Measurements from ENCODE around the gene GRIA3. TPM values are rescaled to one million over a fixed set of nuclear protein-coding genes. Genes with fewer than 3 reads are reported as not detected.

GRIA3 gene
- total RNA-seq, 1 donor from 2014 or later: 1.4 TPM

GRCh38 chrX:123170546-123170945 lies 13.5 kb upstream of the GRIA3 start:
- Mint-ChIP-seq H3K36me3 (ENCODE audit: low read depth) (peaks cover 7% of the 10 kb centered on the region), H3K27ac (ENCODE audit: unreplicated experiment) (no peak overlapping the region), H3K27me3 (ENCODE audit: low read depth) (no peaks in the 10 kb centered on the region), H3K9me3 (peaks cover 15% of the 10 kb centered on the region), H3K4me1 (no peaks in the 10 kb centered on the region), H3K4me3 (no peak overlapping the region)
- no peak for DNase-seq (ENCODE audit: low read depth, low spot score)
- no peak for TF ChIP-seq CTCF (conservative IDR thresholded peaks at IDR 0.05)

- H3K9me3 Mint-ChIP-seq: peaks cover 11% of the 10 kb centered on the region
- no peaks in the 10 kb centered on the region for H3K4me1 Mint-ChIP-seq
- H3K36me3 Mint-ChIP-seq (ENCODE audit: low read depth): peaks cover 3% of the 10 kb centered on the region
- no peak overlapping the region for H3K4me3 Mint-ChIP-seq
- DNase-seq (ENCODE audit: low read depth, low spot score): no peak
- no peaks in the 10 kb centered on the region for H3K27me3 Mint-ChIP-seq (ENCODE audit: low read depth)
- TF ChIP-seq CTCF (conservative IDR thresholded peaks at IDR 0.05): no peak
- no peak overlapping the region for H3K27ac Mint-ChIP-seq (ENCODE audit: unreplicated experiment)
Observed at GRCh38 chrX:123171781-123172180, 12.3 kb upstream of the GRIA3 start.

- H3K27me3 Mint-ChIP-seq (ENCODE audit: low read depth): no peaks in the 10 kb centered on the region
- H3K9me3 Mint-ChIP-seq: peaks cover 6% of the 10 kb centered on the region
- peaks cover 3% of the 10 kb centered on the region for H3K36me3 Mint-ChIP-seq (ENCODE audit: low read depth)
- no peak for DNase-seq (ENCODE audit: low read depth, low spot score)
- H3K27ac Mint-ChIP-seq (ENCODE audit: unreplicated experiment): no peak overlapping the region
- no peaks in the 10 kb centered on the region for H3K4me1 Mint-ChIP-seq
- no peak for TF ChIP-seq CTCF (conservative IDR thresholded peaks at IDR 0.05)
- H3K4me3 Mint-ChIP-seq: no peak overlapping the region
Observed at GRCh38 chrX:123172869-123173268, 11.2 kb upstream of the GRIA3 start.

GRCh38 chrX:123173833-123174232 lies 10.2 kb upstream of the GRIA3 start:
- Mint-ChIP-seq H3K9me3 (peaks cover 6% of the 10 kb centered on the region), H3K27me3 (ENCODE audit: low read depth) (no peaks in the 10 kb centered on the region), H3K27ac (ENCODE audit: unreplicated experiment) (no peak overlapping the region), H3K4me3 (no peak overlapping the region), H3K4me1 (no peaks in the 10 kb centered on the region), H3K36me3 (ENCODE audit: low read depth) (peaks cover 3% of the 10 kb centered on the region)
- no peak for DNase-seq (ENCODE audit: low read depth, low spot score)
- TF ChIP-seq CTCF (conservative IDR thresholded peaks at IDR 0.05): peak; percentile 44

GRCh38 chrX:123175366-123176122 lies 8.5 kb upstream of the GRIA3 start:
- Mint-ChIP-seq H3K4me1 (no peaks in the 10 kb centered on the region), H3K4me3 (no peak overlapping the region), H3K9me3 (peaks cover 9% of the 10 kb centered on the region), H3K27me3 (ENCODE audit: low read depth) (no peaks in the 10 kb centered on the region), H3K36me3 (ENCODE audit: low read depth) (peaks cover 3% of the 10 kb centered on the region), H3K27ac (ENCODE audit: unreplicated experiment) (no peak overlapping the region)
- no peak for TF ChIP-seq CTCF (conservative IDR thresholded peaks at IDR 0.05)
- no peak for DNase-seq (ENCODE audit: low read depth, low spot score)

Measured in neural crest cell (in vitro differentiated cells).